COLO668 (cell line): ENCODE results near the gene PIK3C3.
"Not testable (repeated sequence)": the region's sequence is repeated elsewhere in the genome, so short reads cannot be mapped to it uniquely, and the experiment has no call there.

ENCODE experiments used
- DNase-seq: peaks from one replicate; lab custom pipeline; 2025; ENCODE audit not compliant: unreplicated experiment; lab: John Stamatoyannopoulos, UW

Gene PIK3C3

GRCh38 chr18:42018831-42019230, 63.8 kb downstream of the PIK3C3 start:
- no peak for DNase-seq

- DNase-seq: no peak
Measured at GRCh38 chr18:42024131-42024530, 69.1 kb downstream of the PIK3C3 start.

GRCh38 chr18:42025491-42025890, 70.5 kb downstream of the PIK3C3 start:
- no peak for DNase-seq

DNA sequence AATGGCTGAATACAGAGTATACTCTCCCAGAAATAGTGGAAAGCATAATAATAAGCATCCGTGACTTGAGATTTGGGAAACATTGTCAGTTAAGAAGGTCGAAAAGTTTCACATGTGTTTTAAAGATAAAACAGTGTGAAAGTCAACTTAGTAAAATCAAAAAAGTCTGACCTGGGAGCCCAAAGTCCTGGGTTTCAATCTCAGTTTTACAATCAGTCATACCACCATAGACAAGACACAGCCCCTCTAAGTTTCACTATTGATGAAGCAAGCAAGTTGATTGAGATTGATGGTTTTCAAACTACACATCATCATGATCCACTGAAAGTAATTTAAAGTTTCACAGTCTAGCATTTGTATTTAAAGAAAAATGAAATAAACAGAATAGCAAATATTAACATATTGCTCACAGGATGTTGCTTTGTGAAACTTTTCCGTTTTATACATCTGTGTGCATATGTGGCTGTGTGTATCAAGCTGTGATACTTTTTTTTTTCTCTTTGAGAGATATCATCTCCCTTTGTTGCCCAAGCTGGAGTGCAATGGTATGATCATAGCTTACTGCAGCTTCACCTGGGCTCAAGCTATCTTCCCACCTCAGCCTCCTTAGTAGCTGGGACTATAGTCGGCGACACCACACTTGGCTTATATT, 71.1 kb downstream of the PIK3C3 start:
- DNase-seq: no peak

DNA sequence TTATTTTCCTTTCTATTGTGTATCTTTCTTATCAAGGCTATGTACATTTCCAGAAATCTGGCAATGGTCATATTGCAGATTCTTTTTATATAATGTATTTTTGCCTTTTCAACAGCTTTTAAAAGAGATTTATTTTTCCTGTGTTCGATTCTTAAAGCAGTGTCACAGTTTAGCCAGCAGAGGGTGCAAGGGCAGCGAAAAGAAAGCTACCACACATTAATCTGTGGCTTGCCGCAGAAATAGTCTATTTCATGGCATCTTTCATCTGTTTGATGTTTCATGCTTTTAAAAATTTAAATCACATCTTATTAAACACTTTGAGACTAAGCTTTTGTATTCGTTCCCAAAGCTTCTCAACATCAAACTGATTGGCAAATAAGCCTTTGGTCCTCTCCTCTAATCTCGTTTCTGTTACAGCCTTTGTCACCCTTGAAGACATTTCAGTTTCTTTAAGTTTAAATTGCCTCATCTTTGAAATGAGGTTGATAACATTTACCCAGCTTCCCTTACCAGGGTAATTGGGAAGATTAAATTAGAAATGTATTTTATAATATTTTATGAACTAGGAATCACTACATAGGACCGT, 73.3 kb downstream of the PIK3C3 start:
- DNase-seq: peak; percentile 19

DNA sequence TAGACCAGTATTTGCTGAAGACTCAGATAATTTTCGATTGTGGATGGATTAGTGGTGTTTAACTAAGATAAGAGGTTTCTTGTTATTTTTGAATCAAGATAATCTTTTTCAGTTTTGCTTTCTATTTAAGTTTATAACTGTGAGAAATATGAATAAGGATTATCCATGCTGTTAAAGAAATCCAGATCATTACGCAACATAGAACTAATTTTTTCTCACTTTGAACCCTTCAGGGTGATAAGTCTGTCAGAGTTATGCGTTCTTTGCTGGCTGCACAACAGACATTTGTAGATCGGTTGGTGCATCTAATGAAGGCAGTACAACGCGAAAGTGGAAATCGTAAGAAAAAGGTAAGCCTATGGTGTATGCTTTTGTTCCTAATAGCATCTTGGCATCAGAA, 74.1 kb downstream of the PIK3C3 start:
- no peak for DNase-seq

DNA sequence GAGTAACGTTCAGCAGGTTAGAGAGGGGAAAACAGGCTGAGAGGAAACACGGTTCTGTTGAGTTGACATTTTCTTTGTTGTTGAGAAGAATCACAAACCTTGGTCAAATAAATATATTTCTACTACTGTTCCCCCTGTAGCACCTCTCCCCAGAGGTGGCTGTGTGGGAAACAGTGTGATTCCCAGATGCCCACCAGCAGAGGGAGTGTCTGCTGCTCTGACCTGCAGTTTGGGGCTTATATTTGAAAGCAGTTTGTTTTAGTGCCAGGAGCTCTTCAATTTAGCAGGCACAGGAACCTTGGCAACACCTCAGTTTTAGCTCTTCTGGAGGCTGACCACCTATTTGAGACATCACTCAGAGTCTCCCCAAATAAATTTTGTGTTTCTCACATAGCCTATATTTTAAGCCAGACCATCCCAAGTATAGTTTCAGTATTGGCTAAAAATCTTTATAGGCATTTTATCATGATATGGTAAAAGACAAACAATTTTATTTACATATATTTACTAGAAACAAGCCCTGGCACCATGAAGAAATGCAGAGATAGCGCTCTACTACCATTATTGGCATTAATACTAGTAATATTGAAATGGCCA, 75.7 kb downstream of the PIK3C3 start:
- peak; percentile 15 for DNase-seq

DNA sequence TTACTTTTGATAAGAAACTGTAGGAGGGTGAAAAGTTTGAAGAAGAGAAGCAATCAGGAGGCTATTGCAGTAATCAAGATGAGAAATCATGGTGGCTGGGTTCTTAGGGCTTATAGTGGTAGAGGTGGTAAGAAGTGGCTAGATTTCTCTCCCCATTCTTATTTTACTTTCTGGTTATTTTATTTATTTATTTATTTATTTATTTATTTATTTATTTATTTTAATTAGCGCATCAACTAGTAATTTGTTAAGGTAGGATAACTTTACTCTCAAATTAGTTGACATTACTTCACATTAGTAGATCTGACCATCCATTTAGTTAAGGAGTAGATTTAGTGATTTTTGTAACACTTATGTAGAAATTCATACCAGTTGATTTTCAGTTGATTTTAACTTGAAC, 77.4 kb downstream of the PIK3C3 start:
- no peak for DNase-seq

GRCh38 chr18:42033137-42033810, 78.2 kb downstream of the PIK3C3 start:
- DNase-seq: no peak

DNA sequence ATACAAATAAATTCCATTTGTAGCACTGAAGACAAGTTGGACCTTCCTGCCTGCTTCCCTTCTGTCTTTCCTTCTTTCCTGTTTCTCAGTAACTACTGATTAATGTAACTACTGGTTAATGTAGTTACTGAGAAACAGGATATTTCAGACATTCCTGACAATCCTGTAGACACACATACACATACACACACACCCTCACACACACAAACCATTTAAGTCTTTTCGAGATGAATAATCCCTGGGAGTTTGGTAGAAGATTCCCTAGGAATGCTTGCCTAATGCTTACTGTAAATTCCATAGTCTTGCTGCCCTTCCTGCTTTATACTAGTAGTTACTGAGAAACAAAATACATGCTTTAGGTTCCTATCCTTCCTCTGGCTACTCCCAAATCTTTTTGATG, 83.9 kb downstream of the PIK3C3 start:
- no peak for DNase-seq

GRCh38 chr18:42039396-42039795, 84.4 kb downstream of the PIK3C3 start:
- DNase-seq: no peak

DNA sequence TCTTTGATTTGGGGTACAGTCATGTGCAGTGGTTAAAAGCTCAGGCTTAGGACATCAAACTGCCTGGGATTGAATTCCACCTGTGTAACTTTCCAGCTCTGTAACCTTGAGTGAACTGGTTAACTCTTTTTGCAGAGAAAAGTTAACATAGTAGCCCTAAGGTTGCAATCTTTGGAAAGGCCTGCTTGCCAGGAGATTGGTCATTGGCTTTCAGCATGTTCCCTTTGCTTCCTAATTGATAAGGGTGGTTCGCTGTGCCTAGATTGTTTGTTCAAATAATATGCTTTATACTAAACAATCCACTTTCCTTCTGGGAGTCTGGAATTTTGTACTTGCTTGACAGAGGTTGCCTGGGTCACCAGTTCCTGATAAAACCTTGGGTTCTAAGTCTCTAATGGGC, 86.8 kb downstream of the PIK3C3 start:
- DNase-seq: no peak

DNA sequence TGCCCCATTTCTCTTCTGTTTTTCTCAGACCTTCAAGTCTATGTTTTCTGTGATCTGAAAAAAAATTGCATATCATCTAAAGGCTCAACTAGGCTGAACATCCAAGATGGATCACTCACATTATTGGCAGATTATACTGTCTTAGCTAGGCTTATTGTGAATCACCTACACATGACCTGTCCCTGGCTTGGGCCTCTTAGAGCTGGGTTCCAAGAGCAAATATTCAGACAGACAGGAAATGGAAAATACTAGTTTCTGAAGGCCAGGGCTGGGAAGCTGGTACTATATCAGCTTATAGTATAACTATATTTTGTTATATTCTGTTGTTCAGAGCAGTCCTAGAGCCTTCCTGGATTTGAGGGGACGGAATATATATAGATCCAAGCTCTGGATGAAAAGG, 90.3 kb downstream of the PIK3C3 start:
- DNase-seq: no peak

DNA sequence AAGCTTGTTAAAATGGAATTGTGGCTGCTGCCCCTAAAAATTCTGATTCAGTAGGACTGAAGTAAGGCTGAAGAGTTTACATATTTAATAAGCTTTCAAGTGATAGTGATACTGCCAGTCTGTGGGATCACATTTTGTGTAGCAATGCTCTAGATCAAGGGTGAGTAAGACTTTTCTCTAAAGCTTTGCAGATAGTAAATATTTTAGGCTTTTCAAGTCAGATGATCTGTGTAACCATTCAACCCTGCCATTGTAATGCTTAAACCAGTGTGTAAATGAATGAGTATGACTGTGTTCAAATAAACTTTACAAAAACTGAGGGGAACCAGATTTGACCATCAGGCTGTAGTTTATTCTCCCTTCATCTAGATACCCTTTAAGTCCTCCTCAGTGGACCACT, 92.7 kb downstream of the PIK3C3 start:
- no peak for DNase-seq

DNA sequence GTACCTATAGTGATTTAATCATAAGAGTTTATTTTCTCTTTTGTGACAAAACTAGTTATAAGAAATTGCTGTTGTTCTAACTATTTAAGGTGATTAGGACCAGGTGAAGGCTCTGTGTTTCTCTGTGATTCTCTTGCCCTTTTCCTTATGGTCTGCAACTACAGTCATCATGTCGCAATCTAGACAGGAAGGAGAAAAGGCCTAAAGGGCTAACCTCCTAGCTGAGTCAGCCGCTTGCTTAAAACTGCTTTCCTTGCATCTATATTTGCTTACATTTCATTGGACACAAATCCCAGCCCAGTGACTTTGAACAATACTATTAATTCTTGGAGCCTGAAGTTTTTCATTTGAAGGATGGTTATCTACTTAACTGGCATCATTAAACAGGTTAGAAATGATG, 93.1 kb downstream of the PIK3C3 start:
- DNase-seq: no peak

GRCh38 chr18:42049536-42049935, 94.5 kb downstream of the PIK3C3 start:
- not testable (repeated sequence) for DNase-seq

DNA sequence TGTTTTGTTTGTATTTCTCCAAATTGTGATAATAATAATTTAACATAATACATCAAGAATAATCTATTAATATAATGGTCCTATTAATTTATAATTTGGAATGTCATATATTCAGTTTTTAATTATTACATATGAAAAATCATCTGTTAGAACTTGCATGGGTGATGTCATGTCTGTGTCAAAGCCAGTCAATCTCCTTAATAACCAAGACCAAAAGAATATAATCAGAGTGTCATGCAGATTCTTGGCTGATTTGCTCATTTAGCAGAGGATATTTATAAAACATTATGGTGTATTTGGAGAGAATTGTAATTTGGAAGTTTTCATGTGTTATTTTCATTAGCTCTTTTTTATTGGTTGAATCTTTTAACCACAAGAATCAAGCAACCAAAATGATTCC, 96.4 kb downstream of the PIK3C3 start:
- no peak for DNase-seq

GRCh38 chr18:42052122-42052708, 97.2 kb downstream of the PIK3C3 start:
- no peak for DNase-seq

GRCh38 chr18:42053188-42053781, 98.3 kb downstream of the PIK3C3 start:
- DNase-seq: peak; percentile 59

- no peak for DNase-seq
Measured at GRCh38 chr18:42064109-42064508, 109.1 kb downstream of the PIK3C3 start.

DNA sequence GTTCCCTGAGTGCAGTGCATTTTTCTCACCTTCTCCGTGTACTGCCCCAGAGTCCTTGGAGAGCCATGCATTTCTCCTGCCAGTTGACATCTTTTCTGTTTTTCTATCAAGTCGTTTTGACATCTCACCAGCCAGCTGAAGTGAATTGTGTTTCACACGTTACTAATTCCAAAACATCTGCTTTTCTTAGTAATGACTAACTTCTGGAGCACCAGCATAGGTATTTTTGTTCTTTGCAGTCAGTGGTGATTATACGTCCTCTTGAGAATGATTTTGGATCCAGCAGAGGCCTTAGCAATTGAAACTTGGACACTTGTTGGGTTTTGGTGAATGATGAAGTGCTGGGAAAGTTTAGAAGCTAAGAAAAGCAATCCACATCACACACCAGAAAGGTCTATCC, 112.5 kb downstream of the PIK3C3 start:
- no peak for DNase-seq
